NCI-H82 treated with DMSO at 0.1 percent for 48 hours (cell line): Measurements from ENCODE around the gene SH2D1B.

Source experiments
- DNase-seq: peaks from one replicate; lab custom pipeline; 2025; ENCODE audit not compliant: unreplicated experiment; lab: John Stamatoyannopoulos, UW

Gene SH2D1B

DNA sequence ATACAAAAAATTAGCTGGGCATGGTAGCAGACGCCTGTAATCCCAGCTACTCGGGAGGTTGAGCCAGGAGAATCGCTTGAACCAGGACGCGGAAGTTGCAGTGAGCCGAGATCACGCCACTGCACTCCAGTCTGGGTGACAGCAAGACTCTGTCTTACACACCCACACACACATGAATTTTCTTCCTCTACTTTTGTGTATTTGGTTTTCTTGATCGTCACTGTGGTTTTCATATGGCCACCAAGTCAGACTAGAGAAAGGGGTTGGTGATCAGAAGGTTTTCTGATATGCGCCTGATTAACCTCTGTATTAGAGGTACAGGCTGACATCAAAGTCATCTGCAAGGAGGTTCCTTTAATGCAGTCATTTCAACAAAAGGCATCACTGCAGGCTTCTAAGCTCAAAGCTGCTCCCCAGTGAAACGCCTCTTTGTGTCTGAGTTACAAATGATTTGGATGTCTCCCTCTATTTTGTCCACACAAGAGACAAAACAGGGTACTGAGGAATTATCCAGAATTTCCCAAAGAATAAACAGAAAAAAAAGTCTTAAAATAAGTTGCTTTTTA, 11.1 kb downstream of the SH2D1B start:
- no peak for DNase-seq

- DNase-seq = no peak
These were observed 12.8 kb downstream of the SH2D1B start for GRCh38 chr1:162398999-162399580.

DNA sequence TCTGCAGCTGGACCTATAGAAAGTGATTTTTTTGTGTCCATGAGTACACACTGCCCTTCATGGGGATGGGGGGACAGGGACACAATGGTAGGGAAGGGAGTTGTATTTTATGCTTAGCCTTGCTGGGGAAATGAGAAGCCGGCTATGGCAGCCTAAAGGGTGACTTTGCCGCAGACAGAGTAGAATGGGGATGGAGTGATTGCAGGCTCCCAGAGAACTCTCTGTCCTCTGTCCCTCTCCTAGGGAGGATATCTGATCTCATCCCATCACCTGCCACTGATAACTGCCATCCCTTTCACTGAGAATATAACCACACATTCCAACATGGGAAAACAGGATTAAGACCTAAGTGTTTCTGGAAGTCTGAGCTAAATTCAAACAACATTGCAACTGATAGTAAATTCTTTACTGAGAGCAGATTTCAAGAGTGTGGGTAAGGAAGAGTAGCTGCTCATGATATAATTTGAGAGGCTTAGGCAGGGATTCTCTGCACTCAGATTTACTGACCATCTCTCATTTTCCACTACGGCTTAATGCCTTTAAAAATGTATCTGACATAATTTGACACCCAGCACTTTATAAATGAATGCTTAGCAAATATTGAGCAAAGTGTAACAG, 13.9 kb downstream of the SH2D1B start:
- DNase-seq = no peak

DNA sequence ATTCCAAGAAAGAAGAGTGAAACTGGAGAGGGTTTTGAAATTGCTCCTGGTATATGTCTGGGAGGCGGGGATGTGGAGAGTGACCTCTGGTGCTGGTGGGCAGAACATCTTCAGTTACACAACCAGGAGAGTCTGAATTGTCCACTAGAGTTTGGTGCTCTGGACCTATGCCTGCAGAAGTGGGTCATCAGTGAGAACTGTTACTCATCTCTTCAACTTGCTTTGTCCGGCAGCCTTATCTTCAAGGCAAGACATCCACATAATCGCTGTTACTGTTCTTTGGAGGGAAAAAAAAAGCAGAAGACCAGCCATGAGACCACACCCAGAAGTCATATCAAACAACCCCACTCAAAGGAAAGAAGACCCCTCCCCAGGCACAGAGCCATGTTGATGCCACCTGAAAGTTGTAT, 14.9 kb downstream of the SH2D1B start:
- no peak for DNase-seq

DNA sequence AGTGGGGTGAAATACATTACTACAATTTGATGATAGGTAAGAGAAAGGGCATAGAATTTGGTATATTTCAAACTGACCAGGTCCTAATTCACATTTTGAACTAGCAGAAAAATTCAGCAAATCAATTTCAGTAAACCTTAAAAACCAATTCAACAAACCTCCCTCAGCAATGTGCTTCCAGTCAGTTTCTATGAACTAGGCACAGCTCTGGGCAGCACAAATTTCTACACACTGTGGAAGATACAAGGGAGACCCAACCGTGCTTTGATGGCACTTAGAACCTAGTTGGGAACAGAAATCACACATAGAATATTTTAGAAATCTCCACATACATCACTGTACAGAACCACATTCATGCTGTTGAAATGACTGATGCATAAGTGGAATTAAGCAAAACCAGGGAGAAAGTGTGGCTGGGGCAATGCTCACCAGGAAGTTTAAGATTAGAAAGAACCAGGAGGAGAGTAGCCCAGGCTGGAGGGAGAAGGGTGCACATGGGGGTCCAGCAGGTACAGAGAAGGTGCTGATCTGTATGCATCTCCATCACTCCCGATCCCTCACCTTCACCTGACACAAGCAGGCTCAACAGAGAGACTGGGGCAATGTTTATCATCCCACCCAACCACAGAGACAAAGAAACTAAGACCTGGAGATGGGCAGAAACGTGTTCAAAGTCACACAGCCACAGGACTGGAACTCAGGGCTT, 15.6 kb downstream of the SH2D1B start:
- no peak for DNase-seq

DNA sequence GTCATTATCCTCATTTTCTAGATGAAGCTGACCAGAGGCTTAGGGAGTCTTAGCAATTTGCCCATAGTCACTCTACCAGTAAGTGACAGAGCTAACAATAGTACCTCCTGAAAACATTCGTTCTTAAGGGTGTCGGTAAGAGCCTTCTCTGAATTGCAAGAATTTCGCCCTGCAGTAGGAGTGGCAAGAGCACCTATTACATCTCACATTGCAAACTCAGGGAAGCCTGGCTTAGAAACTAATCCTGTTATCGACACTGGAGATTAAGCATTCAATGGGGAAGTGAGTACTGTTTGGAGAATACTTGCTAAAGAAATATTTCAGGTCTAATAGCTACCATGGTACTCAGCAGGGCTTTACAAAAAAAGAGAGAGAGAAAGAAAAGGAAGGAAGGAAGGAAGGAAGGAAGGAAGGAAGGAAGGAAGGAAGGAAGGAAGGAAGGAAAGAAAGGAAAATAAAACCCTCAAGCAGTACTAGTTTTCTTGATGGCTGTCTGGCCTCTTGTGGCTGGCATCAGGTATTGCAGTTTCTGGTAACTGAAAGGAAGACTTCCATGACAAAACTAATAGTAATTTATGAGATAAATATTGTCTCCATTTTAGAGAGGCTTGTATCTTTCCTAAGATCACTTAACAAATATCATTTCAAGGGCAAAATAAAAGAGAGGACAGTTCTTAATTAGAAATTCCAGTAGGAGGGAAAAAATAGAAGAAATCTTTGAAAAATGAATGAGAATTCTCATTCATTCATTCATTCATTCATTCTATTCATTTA, 20.0 kb downstream of the SH2D1B start:
- peak; percentile 94 for DNase-seq

GRCh38 chr1:162390396-162391185, 21.3 kb downstream of the SH2D1B start:
- DNase-seq = no peak

DNA sequence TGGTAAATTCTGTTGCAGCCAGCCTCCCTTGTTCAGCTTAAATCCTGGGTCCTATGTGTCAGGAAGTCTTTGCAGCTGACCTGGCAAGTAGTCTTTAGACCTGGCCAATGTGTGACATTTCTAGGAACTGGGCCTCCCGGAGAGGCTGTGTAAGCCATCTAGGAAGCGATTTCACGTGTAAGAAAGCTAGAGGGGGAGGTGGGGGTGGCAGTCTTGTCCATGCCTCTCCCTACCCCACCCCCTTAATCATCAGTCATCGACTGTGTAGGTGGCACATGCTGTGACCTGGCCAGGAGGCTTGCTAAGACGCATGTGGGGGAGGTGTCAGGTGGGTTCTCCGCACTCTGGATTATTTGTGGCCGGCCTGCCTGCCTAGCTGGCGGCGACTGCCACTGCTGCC, 22.0 kb downstream of the SH2D1B start:
- no peak for DNase-seq

DNA sequence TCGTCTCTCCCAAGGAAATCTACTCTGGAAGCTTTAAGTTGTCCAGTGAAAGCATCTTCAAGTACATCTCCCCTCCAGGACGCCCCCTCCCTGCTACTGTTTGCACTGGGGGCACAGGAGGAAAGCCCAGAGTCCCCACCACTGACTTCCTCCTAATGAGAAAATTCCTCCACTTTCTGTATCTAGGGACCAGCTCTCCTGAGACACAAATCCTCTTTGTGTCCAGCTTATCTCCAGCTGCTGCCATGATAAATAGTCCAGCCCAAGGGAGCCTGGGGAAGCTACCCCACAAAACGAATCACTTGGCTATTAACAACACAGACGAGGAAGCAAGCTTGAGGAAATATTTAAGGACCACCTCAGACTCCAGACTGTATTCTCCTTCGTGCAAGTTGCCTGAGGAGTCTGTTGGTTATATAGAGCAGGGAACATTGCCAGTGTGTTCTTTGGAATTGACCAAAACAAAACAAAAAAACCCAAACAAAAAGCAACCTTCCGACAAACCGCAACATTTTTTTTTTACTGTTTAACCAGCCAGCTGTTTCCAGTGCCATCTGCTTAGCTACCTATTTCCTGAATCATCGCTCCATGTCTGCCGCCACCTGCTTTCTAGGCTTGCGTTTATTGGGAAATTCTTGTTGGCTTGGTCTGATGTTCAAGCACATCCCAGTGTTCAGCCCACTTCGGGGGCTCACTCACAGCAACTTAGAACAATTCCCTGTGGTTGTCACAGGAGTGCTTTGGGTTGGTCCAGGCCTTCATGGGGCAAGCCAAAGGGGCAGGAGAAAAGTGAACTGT, 22.7 kb downstream of the SH2D1B start:
- DNase-seq = peak; percentile 83

DNA sequence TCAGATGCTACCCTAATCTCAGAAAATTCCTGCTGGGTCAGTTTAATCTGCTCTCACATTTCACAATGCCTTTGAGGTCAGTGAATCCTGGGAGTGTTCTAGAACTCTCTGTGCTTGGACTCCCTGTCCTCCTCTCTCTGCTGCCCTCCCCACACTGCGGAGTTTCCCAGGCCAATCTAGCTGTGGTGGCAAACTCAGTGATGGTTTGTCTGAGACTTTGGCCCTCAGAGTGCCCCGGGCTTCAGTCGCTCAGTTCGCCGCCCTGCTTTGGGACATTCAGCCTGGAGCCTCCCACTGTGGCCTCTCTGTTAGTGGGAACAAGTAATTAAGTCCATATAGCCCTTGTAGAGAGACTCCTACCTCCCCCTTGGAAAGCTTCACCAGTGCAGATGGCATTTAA, 23.3 kb downstream of the SH2D1B start:
- DNase-seq = no peak

DNA sequence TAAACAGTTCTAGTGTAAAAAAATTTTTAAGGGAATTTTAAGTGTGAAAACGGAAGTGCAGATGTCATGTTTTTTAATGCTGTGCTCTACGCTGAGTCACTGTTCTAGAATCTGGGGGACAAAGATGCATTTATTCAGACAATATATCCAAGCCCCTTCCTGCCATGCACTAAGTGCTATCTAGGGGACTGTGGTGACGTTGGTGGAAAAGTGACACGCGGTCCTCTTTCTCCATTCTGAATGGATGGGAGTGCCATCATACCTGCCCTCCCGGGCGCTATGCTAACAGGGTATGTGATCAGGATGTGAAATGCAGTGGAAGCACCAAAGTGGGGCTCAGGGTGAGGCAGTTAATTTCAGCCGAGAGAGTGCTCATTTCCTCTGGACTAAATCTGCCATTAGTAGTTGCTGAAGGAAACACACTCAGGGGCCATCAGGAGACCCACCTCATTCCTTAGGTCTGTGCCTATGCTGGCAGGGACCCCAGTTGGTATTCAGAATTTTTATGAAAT, 23.8 kb downstream of the SH2D1B start:
- DNase-seq = no peak

GRCh38 chr1:162387226-162388082, 24.5 kb downstream of the SH2D1B start:
- no peak for DNase-seq

DNA sequence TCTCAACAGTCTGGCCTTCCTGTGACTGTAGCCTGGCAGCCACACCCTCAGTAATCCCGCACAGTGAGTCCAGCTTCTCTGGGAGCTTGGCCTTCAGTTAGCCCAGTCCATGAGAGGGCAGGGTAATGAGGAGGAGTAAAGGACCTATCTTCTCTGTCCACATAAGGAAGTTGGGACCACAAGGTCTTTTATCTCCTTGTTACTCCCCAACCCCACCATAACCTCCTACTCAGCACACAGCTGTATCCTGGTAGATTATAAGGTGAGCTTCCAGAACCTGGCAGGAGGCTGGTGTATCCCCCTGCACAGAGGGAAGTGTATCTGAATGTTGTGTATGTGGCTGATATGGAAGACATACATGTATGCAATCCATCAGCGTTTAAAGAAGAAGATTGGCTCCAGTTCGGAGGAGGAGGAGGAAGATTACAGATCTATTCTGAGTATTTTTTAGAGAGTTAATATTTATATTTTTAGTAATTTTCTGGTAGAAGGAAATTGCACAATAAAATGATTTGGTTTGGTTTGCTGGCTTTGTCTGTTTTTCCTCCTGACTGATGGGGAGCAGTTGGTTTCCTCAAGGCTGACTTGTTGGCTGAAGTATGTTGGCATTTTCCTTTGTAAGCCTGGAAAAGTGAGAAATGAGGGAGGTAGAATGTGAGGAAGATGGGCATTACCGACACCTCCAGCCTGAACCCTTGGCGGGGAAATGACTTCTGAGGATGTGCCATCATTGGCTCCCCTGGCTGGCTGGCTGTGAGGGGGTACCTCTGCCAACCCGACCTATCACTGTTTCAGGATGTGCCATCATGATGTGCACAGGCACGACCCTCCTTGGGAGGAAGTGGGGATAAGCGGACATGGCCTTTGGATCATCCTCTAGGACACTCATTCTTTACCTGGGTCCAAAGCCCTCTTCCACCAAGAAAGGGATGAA, 25.4 kb downstream of the SH2D1B start:
- DNase-seq = no peak

DNA sequence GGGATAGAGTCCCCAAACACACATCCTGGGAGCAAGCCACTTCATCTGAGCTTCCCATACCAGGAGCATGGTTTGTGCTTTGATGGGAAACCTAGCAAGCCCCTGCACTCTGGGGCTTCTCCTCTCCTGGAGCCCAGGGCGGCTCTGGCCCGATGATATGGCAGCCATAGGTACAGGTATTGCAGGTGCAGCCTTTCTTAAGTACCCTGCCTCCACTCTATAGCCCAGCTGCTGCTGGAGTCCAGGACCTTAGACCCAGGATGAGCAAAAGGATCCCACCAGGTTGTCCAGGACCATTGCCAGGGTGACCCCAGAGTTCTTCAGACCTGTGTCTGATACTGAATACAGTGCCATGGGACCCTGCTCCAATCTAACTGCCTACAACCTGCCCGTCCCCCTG, 26.2 kb downstream of the SH2D1B start:
- DNase-seq = no peak

GRCh38 chr1:162385280-162385623, 26.7 kb downstream of the SH2D1B start:
- DNase-seq = no peak

- no peak for DNase-seq
These were observed 27.2 kb downstream of the SH2D1B start for GRCh38 chr1:162384601-162385279.

DNA sequence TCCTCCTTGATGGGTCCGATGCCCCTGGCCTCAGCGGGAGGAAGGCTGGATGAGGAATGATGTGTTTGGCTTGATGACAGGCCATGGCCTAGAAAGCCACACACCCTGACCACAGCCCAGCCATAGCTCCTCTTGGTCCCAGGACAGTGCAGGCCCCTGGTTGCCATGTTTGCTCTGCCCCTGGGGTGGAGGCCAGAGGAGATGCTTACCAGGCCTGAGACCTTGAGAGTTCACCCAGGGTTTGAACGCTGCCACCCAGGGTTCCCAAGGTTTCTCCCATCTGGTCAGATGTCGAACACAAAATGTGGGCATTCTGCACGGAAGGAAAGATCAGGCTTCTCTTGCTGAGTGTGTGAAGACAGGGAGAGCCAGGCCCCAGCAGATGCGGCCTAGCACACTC, 27.8 kb downstream of the SH2D1B start:
- no peak for DNase-seq
